SIG-M5 (cell line): Measurements from ENCODE around the gene METTL26.
"Not testable (repeated sequence)": the region's sequence is repeated elsewhere in the genome, so short reads cannot be mapped to it uniquely, and the experiment has no call there.

ENCODE experiments used
- DNase-seq: peaks from one replicate; lab custom pipeline; 2025; lab: John Stamatoyannopoulos, UW

The METTL26 gene

DNA sequence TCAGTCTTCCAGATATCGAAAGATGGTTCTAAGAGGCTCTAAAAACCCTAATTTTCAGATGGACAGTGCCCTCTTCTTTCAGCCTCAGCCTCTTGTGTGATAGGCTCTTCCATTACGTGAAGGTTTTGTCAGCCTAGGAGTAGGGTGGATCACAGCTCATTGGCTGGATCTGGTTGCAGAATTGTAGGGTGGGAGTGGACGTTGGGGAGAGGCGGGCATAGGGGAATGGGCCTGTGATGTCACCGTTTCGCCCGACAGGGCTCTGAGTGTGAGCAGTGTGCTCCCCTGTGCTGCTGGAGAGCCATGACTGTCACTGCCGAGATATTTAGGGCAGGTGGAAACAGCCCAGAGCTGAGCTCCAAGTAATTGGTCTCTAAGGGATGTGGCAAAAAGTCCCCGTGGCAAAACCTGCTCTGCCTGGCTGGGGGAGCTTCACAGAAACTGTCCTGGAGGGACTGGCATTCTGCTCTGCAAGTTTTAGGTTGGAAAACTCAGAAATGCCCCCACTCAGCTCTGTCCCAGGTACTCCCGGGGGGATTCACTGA lies 11.5 kb downstream of the METTL26 start:
- DNase-seq = no peak

DNA sequence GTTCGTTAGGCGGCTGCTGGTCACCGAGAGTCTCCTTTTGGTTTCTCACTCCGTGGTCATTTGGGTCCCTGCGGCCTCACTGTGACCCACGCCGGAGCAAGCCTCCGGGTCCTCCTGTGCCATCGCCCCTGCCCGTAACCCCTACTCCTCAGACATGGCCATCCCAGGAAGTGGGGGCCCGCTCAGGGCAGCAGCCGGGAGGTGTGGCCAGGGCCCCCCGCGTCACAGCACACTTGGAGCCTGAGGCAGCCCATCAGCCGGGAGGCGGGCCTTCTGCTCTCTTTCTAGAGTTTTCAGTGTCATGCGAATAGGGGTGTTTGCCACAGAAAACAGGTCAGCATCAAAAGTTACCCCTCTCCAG lies 13.2 kb downstream of the METTL26 start:
- no peak for DNase-seq

DNA sequence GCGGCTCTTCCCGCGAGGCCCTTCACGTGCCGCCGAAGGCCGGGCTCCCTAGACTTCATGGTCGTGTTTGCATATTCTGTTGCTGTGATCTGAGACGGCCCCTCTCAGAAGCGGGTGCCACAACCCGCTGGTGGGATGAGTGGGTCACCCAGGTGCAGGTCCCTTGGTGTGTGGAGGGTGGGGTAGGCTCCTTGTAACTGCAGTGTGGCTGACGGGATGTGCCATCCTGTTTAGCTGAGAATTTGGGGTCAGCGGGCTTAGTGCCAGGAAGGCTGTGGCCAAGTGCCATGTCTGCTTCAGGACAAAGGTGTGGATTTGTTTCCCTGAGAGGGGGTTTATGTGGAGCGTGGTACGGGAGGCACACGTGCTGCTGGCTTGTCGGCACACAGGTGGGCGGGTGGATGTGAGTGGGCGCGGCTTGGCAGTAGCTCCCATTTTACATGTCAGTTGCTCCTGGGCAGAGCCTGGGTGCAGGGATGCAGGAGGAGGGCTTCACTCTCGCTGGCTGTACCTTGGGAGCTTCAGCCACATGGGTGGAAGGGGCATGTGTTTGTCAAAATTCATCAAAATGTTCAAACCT lies 14.5 kb downstream of the METTL26 start:
- DNase-seq = no peak

DNA sequence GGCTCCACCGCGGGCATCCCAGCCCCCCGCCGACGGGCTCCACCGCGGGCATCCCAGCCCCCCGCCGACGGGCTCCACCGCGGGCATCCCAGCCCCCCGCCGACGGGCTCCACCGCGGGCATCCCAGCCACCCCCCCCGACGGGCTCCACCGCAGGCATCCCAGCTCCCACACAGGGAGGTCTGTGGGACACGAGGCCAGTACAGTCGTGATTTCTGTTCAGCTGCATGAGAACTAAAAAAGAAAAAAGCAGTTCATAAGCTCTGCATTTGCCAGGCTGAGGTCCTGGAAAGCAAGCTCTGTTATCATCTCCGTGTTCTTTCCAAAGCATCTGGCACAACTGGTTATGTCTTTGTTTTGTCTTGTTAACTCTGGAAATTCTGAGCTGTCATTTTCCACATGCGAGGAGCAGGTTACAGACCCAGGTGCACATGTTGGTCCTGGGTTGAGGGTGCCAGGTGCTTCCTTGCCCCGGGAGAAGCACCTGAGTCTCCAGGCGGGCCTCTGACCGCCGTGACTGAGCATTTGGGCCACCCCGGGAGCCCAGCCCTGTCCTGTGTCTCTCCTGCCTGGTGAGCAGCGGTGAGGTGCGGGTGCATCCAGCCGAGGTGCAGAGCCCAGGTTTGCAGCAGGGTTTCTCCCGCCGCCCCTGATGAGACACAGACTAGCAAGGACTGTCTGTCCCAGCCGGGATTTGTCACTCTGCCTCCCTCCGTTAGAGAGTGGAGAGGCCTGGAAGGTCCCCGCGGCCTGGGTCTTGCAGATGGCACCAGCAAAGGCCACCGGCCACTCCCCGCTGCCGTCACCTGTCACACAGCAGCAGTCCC lies 15.2 kb downstream of the METTL26 start:
- no peak for DNase-seq

DNA sequence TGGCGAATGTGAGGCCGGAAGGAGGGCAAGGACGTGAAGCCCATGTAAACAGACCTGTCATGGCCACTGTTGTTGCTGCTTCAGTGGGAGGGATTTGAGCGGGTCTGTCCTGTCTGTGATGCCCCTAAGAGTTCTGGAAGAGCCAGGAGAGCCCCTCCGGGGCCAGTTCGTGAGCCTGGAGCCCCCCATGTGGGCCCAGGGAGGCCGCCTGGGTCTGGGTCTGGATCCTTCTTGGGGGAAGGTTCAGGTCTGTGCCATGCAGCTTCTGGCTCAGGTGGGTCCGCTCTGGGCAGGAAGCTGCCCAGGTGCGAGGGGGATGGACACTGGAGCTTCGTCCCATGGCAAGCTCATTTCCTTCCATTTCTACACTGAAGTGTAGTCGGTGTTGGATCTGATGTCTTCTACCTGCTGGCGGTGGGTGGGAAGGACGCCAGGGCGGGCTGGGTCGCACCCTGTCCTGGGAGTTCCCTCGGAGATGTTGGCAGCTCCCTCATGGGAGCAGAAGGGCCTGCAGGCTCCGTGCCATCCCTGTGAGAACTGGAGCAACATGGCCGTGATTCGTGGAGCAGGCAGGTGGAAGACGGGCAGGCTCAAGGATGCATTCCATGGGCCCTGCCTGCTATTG lies 16.5 kb downstream of the METTL26 start:
- DNase-seq = no peak

DNA sequence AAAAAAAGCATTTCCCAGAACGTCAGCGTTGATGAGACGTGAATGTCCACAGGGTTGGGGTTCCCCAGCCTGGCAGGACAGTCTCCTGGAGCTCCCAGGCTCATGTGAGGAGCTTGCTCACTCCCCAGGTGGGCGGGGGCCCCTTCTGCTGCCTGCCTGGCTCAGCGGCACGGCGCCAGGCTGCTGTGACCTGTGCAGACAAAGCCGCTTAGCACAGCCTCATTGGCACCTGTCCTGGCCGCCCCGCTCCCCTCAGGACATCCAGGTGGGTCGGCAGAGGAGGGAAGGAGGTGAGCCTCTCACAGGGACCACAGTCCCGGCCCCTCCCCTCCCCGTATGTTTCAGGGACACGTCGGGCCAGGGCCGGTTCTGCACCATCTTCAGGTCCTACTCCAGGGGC lies 18.2 kb downstream of the METTL26 start:
- no peak for DNase-seq

DNA sequence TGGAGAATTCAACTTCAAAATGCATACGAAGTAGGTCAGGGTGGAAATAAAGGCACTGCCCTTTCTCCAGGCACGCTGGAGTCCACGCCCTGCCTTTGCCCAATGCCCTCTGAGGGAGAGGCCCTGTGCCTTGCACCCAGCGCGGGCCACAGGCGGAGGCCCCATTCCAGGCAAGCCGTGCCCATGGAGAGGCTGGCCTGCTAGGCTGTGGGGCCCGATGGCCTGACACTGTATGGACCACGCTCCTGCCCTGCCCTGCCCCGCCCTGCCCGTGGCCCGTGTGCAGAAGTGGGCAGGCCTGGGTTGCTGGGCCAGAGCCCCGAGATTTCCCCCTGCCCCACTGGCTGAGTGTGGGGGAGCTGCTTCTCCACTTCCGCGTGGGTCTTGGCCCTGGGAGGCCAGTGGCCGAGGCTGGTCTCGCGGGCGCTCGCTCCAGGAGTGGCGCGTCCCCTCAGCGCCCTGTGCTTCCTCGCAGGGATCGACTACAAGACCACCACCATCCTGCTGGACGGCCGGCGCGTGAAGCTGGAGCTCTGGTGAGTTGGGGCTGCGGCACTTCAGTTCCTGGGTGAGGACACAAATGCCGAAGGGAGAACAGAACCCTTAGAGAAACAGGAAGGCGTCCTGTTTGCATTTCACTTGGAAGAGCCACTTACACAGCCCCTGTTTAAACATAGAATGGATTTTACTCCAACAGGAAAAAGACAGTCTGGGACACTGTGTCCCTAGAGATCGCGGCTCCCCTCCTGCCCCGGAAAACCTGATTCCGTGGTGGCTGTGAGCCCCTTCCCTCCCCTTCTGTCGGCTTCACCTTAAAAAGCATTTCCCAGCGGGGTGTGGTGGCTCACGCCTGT lies 19.1 kb downstream of the METTL26 start:
- no peak for DNase-seq

DNA sequence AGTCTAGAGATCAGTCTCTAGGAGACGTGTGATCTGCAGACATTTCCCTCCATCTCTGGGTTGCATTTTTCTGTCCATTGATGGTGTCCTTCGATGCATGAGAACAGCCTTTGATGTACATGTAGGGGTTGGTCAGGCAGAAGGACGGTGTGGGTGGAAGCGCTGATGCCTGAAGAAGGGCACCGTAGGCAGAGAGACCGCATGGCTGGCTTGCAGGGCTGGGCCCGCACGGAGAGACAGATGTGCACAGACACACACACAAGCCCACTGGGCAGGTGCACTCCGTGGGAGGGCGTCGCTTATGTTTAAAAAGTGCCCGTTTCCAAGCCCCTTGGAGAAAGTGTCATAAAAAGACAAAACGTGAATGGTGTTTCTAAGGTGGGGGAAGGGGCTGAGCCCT lies 21.0 kb downstream of the METTL26 start:
- DNase-seq = no peak

DNA sequence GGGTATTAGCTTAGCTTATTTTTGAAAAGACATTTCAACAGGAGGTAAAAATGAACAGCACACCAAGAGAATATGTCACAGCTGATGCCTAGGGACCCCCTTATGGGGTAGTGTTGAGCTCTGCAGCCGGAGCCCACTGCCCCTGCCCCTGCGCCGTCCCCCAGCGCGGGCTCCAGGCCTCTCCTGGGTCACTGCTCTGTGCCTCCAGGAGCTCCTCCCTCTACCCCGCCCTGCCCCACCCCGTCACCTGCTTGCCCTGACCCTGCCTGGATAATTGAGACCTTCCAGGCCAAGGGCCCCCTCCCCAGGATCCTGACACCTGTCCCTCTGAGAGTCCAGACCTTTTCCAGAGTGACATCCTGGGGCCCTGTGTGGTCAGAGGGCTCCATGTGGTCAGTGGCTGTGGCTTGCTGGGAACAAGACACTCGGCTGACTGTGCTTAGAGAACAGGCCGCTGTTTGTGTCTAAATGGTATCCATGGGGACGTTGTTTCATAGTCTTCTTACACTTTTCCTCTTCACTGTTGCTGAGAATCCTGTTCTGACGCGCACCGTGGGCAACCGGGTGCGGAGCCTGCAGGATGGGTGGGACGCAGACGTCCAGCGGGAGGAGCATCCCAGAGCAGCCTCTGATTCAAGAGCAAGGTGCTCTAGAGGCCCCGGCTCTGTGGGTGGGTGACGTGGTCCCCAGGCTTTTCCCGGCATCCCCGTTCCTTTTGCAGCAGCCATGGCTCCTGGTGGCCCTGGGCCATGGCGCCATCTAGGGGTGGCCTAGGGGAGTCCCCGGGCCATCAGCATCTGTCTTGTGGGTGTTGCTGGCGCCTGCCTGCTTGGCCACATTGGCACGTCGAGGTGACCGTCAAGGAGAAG lies 25.4 kb downstream of the METTL26 start:
- no peak for DNase-seq

DNA sequence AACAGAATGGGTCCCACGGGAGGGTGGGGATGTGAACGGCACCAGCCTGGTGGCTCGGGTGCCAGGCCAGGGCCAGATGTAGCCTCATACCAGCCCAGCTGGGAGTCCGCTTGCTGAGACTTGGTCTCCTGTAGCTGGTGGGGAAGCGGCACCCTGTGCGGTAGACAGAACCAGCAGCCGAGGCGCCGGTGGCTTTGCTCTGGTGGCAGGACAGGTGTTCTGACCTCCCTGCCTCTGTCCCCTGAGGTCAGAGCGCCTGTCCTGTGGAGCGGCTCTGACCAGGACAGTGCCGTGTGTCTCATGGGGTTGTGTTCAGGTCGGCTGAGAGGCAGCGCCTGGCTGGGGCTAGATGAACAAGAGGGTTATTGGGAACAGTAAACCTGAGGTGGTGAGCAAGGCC lies 26.1 kb downstream of the METTL26 start:
- no peak for DNase-seq

DNA sequence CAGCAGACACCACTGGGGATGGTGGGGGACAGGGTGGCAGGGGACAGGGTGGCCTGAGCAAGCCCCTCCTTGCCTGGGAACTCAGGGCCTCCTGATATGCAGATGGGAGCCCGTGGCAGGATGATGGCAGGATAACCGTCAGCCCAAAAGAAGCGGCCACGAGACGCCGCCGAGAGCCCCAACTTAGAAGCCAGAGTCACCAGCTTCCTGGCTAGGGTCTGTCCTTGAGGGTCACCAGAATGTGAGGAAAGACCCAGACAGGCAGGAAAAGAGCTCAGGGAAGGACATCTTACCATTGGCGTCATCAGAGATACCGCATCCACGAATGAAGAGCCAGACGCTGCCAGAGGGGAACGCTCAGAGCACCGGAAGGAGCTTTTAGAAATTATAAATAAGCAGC lies 26.8 kb downstream of the METTL26 start:
- DNase-seq = no peak

DNA sequence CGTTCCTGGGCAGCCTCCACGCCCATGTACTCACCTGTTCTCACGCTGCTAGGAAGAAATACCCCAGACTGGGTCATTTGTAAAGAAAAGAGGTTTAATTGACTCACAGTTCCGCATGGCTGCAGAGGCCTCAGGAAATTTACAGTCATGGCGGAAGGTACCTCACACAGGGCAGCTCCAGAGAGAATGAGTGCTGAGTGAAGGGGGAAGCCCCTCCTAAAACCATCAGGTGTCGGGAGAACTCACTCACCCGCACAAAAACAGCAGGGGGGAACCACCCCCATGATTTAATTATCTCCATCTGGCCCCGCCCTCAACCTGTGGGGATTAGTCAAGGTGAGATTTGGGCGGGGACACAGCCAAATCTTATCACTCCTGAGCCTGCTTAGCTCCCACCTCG lies 28.1 kb downstream of the METTL26 start:
- DNase-seq = no peak

DNA sequence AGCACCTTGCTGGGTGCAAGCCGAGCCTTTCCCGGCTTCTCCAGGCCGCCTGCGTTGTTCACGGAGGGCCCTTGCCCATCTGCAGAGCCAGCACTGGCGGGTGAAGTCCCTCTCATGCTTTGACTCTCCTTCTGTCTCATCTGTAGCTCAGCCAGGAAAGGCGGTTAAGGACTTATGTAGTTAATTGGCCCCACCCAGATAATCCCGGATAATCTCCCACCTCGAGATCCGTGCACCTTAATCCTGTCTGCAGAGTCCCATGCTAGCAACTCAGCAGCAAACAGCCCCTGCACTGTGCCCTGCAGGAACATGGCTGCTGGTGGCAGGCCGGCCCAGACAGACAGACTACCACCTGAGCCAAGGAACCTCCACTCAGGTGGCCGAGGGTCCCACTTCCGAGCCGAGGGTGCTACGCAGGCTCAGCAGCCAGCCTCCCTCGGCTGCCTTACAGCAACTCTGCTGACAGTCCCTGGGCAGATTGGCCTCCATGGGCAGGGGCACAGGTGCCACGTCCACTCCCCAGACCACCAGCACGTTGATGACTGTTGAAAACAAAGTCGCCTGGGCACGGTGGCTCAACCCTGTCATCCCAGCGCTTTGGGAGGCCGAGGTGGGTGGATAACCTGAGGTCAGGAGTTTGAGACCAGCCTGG lies 29.3 kb downstream of the METTL26 start:
- no peak for DNase-seq

DNA sequence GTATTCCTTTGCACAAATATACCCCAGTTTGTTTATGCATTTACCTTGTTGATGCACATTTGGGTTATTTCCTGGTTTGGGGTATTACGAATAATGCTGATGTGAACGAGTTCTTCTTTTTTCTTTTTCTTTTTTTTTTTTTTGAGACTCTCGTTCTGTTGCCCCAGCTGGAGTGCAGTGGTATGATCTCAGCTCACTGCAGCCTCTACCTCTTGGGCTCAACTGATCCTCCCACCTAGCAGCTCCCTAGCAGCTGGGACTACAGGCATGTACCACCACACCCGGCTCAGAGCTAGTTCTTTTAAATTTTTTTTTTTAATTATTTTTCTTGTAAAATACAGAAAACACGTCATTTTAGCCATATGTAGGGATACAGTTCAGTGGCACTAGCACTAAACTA lies 32.2 kb downstream of the METTL26 start:
- no peak for DNase-seq

DNA sequence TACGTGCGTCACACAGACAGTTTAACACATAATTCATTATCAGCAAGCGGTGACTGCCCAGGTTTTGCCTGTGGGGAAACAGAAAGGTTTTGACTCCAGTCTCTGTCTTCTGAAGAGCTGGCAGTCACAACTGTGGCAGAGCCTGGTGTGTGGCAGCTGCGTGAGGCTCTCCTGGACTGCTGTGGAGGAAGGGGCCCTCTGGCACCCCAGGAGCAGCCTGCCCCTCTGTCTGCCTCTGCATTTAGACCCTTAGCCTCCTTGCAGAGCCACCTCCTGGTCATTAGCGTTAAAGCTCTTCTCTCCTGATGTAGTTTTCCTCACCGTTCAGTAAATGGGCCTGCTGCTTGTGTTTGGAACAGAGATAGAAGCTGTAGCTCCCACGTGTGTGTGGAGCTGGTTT lies 35.3 kb downstream of the METTL26 start:
- no peak for DNase-seq

DNA sequence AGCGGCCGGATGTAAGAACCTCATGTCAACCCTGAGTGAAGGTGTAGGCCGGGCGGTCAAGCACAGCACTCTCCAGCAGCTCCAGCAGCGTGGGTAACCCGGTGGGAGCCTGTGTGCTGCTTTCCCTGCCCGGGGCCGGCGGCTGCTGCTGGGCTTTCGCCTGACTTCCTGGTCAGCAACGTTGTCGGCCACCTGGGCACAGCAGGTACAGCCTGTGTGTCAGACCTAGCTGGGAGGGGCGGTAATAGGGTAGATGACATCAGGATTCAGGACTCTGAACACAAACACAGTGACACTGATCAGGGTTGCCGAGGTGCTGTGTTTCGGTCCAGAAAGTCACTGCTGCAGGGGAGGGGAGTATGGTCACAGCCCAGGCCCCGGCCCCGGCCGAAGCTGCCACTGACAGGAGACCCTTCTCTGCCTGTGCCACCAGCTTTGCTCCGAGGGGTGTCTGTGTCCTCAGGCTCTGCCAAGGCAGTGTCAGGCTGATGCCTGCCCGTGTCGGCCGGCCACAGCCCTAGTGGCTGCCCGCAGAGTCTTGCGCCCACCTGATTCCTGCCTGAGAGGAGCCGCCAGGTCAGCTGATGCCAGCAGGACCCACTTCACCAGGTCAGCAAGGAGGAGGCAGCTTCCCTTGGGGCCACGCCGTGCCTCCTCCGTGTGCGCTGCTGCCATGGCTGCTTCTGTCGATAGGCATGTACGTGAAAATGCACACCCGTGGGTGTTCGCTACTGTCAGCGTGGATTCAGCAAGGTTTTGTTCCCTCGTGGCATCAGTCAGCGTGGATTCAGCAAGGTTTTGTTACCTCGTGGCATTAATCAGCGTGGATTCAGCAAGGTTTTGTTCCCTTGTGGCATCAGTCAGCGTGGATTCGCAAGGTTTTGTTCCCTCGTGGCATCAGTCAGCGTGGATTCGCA lies 37.0 kb downstream of the METTL26 start:
- DNase-seq = no peak

DNA sequence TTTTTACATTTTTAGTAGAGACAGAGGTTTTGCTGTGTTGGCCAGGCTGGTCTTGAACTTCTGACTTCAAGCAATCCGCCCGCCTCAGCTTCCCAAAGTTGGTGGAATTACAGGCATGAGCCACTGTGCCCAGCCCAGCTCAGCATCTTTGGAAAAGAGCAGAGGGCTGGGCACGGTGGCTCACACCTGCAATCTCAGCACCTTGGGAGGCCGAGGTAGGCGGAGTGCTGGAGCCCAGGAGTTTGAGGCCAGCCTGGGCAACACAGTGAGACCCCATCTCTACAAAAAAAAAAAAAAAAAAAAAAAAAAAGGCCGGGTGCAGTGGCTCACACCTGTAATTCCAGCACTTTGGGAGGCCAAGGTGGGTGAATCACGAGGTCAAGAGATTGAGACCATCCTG lies 38.5 kb downstream of the METTL26 start:
- DNase-seq = not testable (repeated sequence)

DNA sequence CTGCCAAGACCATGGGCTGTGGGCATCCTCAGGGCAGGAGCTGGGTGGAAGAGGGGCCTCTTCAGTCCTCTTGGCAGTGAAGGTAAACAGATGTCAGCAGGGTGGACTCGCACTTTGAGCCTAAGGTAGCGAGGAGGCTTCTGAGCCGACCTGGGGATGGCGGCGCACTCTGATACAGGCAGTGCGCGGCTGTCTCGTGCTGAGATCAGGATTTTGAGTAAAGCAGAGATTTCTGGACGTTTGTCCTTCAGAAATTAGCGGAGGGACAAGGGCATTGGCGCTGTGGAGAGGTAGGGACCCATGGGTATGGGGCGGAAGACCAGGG lies 39.4 kb downstream of the METTL26 start:
- DNase-seq = no peak

DNA sequence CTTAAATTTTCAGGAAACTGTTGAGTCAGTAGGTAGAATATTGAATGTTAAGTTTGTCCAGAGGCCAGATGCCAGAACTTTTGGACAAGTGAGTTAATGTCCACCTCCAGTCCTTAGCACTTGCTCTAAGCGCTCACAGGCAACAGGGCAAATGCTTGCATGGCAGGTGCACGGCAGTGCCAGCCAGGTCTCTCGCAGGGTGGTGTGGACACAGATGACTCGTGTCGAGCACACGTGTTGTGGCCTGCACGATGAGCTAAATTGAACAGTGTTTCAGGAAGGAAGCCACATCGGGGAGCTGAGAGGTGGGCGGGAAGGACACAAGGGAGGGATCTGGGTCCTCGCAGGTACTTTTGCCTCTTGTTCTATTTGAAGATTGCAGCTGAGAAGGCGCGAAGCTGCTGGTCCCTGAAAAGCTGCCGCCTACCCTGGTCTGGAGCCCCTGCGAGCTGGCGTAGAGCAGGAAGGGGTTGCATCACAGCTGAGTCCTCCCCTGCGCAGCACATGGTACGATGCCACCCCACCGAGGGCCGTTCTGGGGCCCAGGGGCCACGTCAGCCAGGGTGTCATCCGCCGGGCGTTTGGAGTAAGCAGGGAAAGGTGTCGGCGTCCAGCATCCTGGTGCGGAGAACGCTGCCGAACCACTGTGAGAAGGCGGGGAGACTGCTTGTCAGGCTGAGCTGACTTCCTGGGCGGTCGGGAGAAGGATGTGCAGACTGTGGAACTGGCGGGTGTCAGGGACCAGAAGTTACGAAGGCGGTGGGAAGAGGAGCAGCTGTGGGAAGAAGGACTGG lies 40.0 kb downstream of the METTL26 start:
- DNase-seq = no peak
